T-helper 1 cell treated with Interleukin-12 subunit alpha and Interleukin-12 subunit beta and Interleukin-4 antibody, amounts not matched to agents 30 μg/mL and 1 μg/mL, for 36 hours (primary cell): Measurements from ENCODE around the gene NSFL1C.
"Not testable (repeated sequence)": the region's sequence is repeated elsewhere in the genome, so short reads cannot be mapped to it uniquely, and the experiment has no call there.

Source experiments
- H3K27ac Mint-ChIP-seq: one replicate; pipeline ENCODE4 v1.8.0; 2021; ENCODE audit warnings: mild to moderate bottlenecking, mixed read lengths
- H3K27me3 Mint-ChIP-seq: one replicate; pipeline ENCODE4 v1.8.0; 2021; ENCODE audit warnings: low read depth, mixed read lengths
- H3K36me3 Mint-ChIP-seq: one replicate; pipeline ENCODE4 v1.8.0; 2021; ENCODE audit warnings: low read depth, mixed read lengths
- H3K4me1 Mint-ChIP-seq: one replicate; pipeline ENCODE4 v1.8.0; 2021; ENCODE audit warnings: low read depth, mixed read lengths
- H3K4me3 Mint-ChIP-seq: one replicate; pipeline ENCODE4 v1.8.0; 2021; ENCODE audit warnings: mild to moderate bottlenecking, moderate library complexity, mixed read lengths
- H3K9me3 Mint-ChIP-seq: one replicate; pipeline ENCODE4 v1.8.0; 2021; ENCODE audit warnings: mixed read lengths

The NSFL1C gene

DNA sequence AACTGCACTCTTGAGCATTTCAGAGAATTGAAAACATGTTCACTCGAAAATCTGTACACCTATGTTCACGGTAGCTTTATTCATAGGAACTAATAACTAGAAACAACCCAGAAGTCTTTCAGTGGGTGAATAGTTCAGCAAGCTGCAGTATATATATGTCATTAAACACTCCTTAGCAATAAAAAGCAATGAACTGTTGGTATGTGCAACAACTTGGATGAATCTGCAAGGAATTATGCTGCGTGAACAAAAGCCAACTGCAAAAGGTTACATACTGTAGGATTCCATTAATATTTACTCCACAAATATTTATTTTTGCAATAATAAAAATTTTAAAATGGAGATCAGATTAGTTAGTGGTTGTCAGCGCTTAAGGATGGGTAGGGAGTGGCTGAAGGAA lies 51.7 kb downstream of the NSFL1C start:
- no peak overlapping the region for H3K27ac Mint-ChIP-seq
- peaks cover 8% of the 10 kb centered on the region for H3K4me1 Mint-ChIP-seq
- H3K4me3 Mint-ChIP-seq = no peak overlapping the region
- H3K27me3 Mint-ChIP-seq = peaks cover 38% of the 10 kb centered on the region
- peaks cover 14% of the 10 kb centered on the region for H3K9me3 Mint-ChIP-seq
- H3K36me3 Mint-ChIP-seq = peaks cover 2% of the 10 kb centered on the region

DNA sequence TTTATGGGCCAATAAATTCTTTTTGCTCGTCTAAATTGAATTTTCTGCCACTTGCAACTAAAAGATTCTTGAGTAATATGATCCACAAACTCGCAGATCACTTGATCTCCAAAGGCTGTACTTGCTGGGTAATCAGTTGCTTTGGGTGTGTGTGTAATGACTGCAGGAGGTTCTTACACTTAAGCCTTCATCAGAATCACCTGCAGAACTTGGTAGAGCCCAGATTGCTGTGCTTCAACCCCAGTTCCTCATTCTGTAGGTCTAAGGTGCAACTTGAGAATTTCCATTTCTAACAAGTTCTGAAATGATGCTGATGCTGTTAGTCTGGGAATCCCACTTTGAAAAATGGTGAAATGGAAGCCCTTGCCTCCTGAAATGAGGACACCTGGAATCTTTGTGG lies 60.8 kb downstream of the NSFL1C start:
- H3K27ac Mint-ChIP-seq = no peak overlapping the region
- H3K27me3 Mint-ChIP-seq = peaks cover 23% of the 10 kb centered on the region
- no peaks in the 10 kb centered on the region for H3K36me3 Mint-ChIP-seq
- no peak overlapping the region for H3K4me3 Mint-ChIP-seq
- peaks cover 4% of the 10 kb centered on the region for H3K4me1 Mint-ChIP-seq
- H3K9me3 Mint-ChIP-seq = peaks cover 4% of the 10 kb centered on the region

DNA sequence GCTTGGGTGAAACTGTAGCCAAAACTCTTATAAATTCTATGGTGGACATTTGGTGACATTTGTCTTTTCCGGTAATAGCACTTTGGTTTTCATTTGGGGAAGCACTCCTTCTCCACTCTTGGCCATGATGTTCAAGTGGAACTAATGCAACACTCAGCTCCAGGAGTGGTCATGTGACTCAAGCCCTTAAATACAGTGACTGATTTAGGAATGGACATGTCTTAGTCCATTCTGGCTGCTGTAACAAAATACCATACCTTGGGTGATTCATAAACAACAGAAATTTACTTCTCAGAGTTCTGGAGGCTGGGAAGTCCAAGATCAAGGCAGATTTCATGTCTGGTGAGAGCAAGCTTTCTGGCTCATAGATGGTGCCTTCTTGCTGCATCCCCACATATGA lies 63.0 kb downstream of the NSFL1C start:
- H3K4me3 Mint-ChIP-seq = no peak overlapping the region
- H3K9me3 Mint-ChIP-seq = no peaks in the 10 kb centered on the region
- peaks cover 4% of the 10 kb centered on the region for H3K4me1 Mint-ChIP-seq
- no peak overlapping the region for H3K27ac Mint-ChIP-seq
- H3K27me3 Mint-ChIP-seq = peaks cover 16% of the 10 kb centered on the region
- H3K36me3 Mint-ChIP-seq = no peaks in the 10 kb centered on the region

DNA sequence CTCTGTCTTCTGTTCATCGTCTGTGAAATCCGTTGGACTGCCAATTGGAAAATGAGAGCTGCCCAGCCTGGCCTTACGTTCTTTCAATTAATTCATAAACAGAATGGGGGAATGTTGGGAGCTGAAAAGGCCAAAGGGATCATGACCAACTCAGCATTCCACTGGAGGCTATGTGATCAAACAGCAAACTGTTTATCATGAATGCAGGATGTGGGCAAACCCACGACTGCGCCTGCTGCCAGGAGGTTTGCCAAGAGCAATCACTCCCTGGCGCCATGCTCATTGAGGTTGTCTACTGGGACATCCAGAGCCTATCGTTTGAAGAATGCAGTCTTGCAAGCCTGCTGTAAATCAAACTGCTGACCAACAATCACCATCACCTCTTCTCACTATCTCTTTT lies 64.5 kb downstream of the NSFL1C start:
- H3K36me3 Mint-ChIP-seq = no peaks in the 10 kb centered on the region
- H3K4me1 Mint-ChIP-seq = peaks cover 4% of the 10 kb centered on the region
- H3K27me3 Mint-ChIP-seq = peaks cover 19% of the 10 kb centered on the region
- peaks cover 2% of the 10 kb centered on the region for H3K9me3 Mint-ChIP-seq
- no peak overlapping the region for H3K4me3 Mint-ChIP-seq
- H3K27ac Mint-ChIP-seq = no peak overlapping the region

DNA sequence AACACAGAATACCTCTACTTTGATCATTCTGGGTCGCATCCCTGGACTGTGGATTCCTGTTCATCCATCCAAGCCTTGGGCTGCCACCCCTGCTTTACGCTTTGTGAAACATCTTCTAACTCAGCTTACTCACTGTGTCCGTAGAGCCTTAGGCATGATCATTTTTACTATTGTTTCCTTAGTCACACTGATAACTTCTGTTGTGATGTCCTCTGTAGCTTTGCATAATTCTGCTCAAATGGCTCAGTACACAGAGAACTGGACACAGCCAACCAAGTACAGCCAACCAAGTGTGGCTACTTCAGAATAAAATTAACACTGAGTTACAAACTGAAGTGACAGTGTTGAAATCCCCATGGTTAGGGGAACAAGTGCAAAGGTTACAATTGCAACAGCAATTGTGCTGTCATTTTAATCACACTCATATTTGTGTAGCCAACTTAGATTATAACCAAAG lies 65.2 kb downstream of the NSFL1C start:
- no peak overlapping the region for H3K4me3 Mint-ChIP-seq
- peaks cover 24% of the 10 kb centered on the region for H3K27me3 Mint-ChIP-seq
- peaks cover 7% of the 10 kb centered on the region for H3K4me1 Mint-ChIP-seq
- peaks cover 9% of the 10 kb centered on the region for H3K9me3 Mint-ChIP-seq
- peaks cover 2% of the 10 kb centered on the region for H3K36me3 Mint-ChIP-seq
- H3K27ac Mint-ChIP-seq = no peak overlapping the region

- peaks cover 17% of the 10 kb centered on the region for H3K4me1 Mint-ChIP-seq
- H3K4me3 Mint-ChIP-seq = not testable (repeated sequence)
Observed at GRCh38 chr20:1399678-1400366, 66.8 kb downstream of the NSFL1C start.

GRCh38 chr20:1398185-1398584 lies 68.5 kb downstream of the NSFL1C start:
- not testable (repeated sequence) for H3K4me3 Mint-ChIP-seq, H3K27ac Mint-ChIP-seq, H3K36me3 Mint-ChIP-seq, H3K9me3 Mint-ChIP-seq
- H3K4me1 Mint-ChIP-seq = peaks cover 22% of the 10 kb centered on the region
- peaks cover 42% of the 10 kb centered on the region for H3K27me3 Mint-ChIP-seq

More at GRCh38 chr20:1399678-1400366, 66.8 kb downstream of the NSFL1C start:
- H3K36me3 Mint-ChIP-seq, H3K9me3 Mint-ChIP-seq, H3K27ac Mint-ChIP-seq: not testable (repeated sequence)
- peaks cover 34% of the 10 kb centered on the region for H3K27me3 Mint-ChIP-seq

- peaks cover 10% of the 10 kb centered on the region for H3K9me3 Mint-ChIP-seq
- peaks cover 2% of the 10 kb centered on the region for H3K36me3 Mint-ChIP-seq
- no peak overlapping the region for H3K27ac Mint-ChIP-seq
- H3K4me3 Mint-ChIP-seq = no peak overlapping the region
- H3K4me1 Mint-ChIP-seq = peaks cover 23% of the 10 kb centered on the region
- peaks cover 42% of the 10 kb centered on the region for H3K27me3 Mint-ChIP-seq
Observed at GRCh38 chr20:1397710-1398109, 68.9 kb downstream of the NSFL1C start.

- no peak overlapping the region for H3K4me3 Mint-ChIP-seq
- peaks cover 22% of the 10 kb centered on the region for H3K4me1 Mint-ChIP-seq
- H3K27ac Mint-ChIP-seq = peak overlapping the region; percentile 14
- H3K36me3 Mint-ChIP-seq = peaks cover 4% of the 10 kb centered on the region
- peaks cover 10% of the 10 kb centered on the region for H3K9me3 Mint-ChIP-seq
- peaks cover 37% of the 10 kb centered on the region for H3K27me3 Mint-ChIP-seq
Observed at GRCh38 chr20:1396702-1397101, 69.9 kb downstream of the NSFL1C start.

GRCh38 chr20:1396264-1396663 lies 70.4 kb downstream of the NSFL1C start:
- Mint-ChIP-seq H3K27me3 (peaks cover 37% of the 10 kb centered on the region), H3K4me3 (no peak overlapping the region), H3K36me3 (peaks cover 4% of the 10 kb centered on the region), H3K27ac (peak overlapping the region; percentile 14), H3K9me3 (peaks cover 10% of the 10 kb centered on the region), H3K4me1 (peaks cover 26% of the 10 kb centered on the region)

DNA sequence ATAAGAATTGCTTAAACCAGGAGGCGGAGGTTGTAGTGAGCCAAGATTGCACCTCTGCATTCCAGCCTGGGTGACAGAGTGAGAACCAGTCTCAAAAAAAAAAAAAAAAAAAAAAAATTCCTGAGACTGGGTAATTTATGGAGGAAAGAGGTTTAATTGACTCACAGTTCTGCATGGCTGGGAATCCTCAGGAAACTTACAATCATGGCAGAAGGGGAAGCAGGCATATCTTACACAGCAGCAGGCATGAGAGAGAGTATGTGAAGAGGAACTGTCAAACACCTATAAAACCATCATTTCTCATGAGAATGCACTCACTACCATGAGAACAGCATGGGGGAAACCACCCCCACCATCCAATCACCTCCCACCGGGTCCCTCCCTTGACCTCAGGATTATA lies 72.0 kb downstream of the NSFL1C start:
- peaks cover 10% of the 10 kb centered on the region for H3K9me3 Mint-ChIP-seq
- H3K4me3 Mint-ChIP-seq = no peak overlapping the region
- H3K36me3 Mint-ChIP-seq = peaks cover 8% of the 10 kb centered on the region
- H3K4me1 Mint-ChIP-seq = peaks cover 41% of the 10 kb centered on the region
- H3K27me3 Mint-ChIP-seq = peaks cover 37% of the 10 kb centered on the region
- no peak overlapping the region for H3K27ac Mint-ChIP-seq

- H3K4me1 Mint-ChIP-seq = peaks cover 50% of the 10 kb centered on the region
- peak overlapping the region; percentile 62 for H3K27ac Mint-ChIP-seq
- H3K36me3 Mint-ChIP-seq = peaks cover 15% of the 10 kb centered on the region
- H3K4me3 Mint-ChIP-seq = peak overlapping the region; percentile 90
- peaks cover 30% of the 10 kb centered on the region for H3K27me3 Mint-ChIP-seq
- peaks cover 10% of the 10 kb centered on the region for H3K9me3 Mint-ChIP-seq
Observed at GRCh38 chr20:1393507-1393882, 73.2 kb downstream of the NSFL1C start.

- H3K4me1 Mint-ChIP-seq = peaks cover 56% of the 10 kb centered on the region
- peaks cover 15% of the 10 kb centered on the region for H3K36me3 Mint-ChIP-seq
- H3K27me3 Mint-ChIP-seq = peaks cover 29% of the 10 kb centered on the region
- peak within 1 kb of the TSS; percentile 91 for H3K4me3 Mint-ChIP-seq
- peaks cover 10% of the 10 kb centered on the region for H3K9me3 Mint-ChIP-seq
- H3K27ac Mint-ChIP-seq = peak within 1 kb of the TSS; percentile 91
Observed at GRCh38 chr20:1392693-1393506, 73.7 kb downstream of the NSFL1C start, which contains the start of gene FKBP1A. Gene FKBP1A, minus strand, starts transcription at chr20:1393054. Its CDS starts 56 bp downstream, at chr20:1392998.

DNA sequence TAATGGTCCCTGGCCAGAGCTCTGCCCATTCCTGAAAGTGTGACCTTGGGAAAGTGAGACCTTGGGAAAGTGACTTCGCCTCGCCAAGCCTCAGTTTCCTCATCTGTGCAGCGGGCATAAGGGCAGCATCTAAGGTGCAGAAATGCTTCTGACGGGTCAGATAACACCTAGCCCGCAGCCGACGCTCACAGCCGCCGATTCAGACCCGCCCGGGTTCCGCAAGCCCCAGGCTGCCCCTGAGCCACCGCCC lies 74.3 kb downstream of the NSFL1C start:
- Mint-ChIP-seq H3K4me1 (peaks cover 59% of the 10 kb centered on the region), H3K4me3 (peak overlapping the region; percentile 91), H3K9me3 (peaks cover 10% of the 10 kb centered on the region), H3K27ac (peak overlapping the region; percentile 78), H3K27me3 (peaks cover 29% of the 10 kb centered on the region), H3K36me3 (peaks cover 15% of the 10 kb centered on the region)
